HAP-1 (cell line): ENCODE data around the gene CARS1.

Experiments
- DNase-seq, 2 experiments: peaks; one replicate each; pipeline ENCODE4 v3.0.0-alpha.2; 2016 to 2020; ENCODE audit warnings: low spot score in 2 of 2
- H3K27me3 ChIP-seq: fragments of 250-450 bp; sonication (Bioruptor Pico); 2 replicates; pipeline ENCODE4 v1.5.1; 2020; ENCODE audit warnings: low read depth, mild to moderate bottlenecking, moderate library complexity
- H3K36me3 ChIP-seq: fragments of 250-450 bp; sonication (Bioruptor Pico); replicated peaks from 2 replicates; pipeline ENCODE4 v1.5.1; 2020; ENCODE audit warnings: mild to moderate bottlenecking
- H3K4me1 ChIP-seq: fragments of 250-450 bp; sonication (Bioruptor Pico); 2 replicates; pipeline ENCODE4 v1.5.1; 2020; ENCODE audit warnings: mild to moderate bottlenecking
- H3K4me3 ChIP-seq: fragments of 250-450 bp; sonication (Bioruptor Pico); 2 replicates; pipeline ENCODE4 v1.5.1; 2020; ENCODE audit warnings: mild to moderate bottlenecking, moderate library complexity
- H3K9me3 ChIP-seq: fragments of 250-450 bp; sonication (Bioruptor Pico); 2 replicates; pipeline ENCODE4 v1.5.1; 2020; ENCODE audit warnings: mild to moderate bottlenecking, moderate library complexity
- in situ Hi-C: fragments of 300-500 bp; cut with MboI; formaldehyde crosslinking; loops from 3 replicates; pipeline ENCODE4 v1.14.3; 2020; ENCODE audit warnings: low sequenced_read_pairs, inconsistent platforms, mixed read lengths

The CARS1 gene

DNA sequence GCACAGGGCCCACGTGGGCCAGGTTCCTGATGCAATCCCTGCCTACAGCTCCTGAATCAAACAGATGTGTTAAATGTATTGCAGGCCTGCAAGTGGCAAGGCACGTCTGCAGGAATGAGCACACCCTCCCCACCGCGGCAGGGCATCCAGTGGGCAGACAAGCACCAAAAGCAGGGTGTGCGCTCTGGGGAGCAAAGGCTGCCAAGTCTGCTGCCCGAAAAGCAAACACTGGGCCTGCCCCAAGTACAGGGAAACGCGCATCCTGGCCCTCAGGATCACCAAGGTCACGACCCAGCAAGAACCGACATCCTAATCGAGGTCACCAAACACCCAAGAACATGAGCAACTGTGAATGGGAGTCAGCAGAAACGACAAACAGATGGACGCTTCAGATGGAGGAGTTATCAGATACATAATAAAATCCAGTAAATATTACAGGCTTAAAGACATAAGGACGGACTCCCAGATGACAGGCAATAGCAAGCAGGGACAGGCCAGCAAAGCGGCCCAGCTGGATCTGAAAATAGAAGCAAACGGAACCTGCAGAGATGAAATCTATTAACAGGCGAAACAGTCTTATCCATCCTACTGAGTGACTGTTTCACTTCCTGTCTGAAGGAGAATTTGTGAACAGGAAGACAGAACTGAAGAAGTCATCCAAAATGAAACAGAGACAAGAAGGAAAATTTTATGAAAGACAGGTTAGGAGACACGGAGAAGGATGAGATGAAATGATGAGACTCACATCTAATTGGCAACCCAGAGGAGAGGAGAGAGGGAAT is 26.7 kb downstream of the CARS1 start:
- Histone ChIP-seq H3K36me3 (peaks cover 82% of the 10 kb centered on the region), H3K4me1 (no peaks in the 10 kb centered on the region), H3K9me3 (no peaks in the 10 kb centered on the region), H3K4me3 (no peak overlapping the region), H3K27me3 (no peaks in the 10 kb centered on the region)
- DNase-seq: no peak
- in situ Hi-C loops: no loop called here

DNA sequence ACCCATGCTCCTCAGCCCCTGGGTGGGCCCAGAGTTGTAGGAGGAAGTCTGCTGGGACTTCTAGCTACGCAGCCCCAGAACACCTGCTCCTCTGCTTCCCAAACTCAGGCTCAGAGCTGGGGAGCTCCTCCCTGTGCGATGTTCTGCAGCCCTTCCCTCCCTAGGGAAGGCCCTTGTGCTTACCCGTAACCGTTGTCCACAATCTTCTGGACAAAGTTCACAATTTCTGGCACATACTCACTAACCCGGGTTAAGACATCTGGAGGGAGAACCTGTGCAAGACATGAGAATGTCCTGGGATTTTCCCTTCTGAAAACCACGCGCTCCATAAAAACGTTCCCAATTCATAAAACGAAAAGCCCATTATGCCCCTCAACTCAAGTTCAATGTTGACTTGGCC is 28.4 kb downstream of the CARS1 start:
- H3K4me1 ChIP-seq: no peaks in the 10 kb centered on the region
- DNase-seq: no peak
- H3K36me3 ChIP-seq: peaks cover 83% of the 10 kb centered on the region
- no peaks in the 10 kb centered on the region for H3K9me3 ChIP-seq
- in situ Hi-C loops: no loop called here
- H3K4me3 ChIP-seq: no peak overlapping the region
- H3K27me3 ChIP-seq: no peaks in the 10 kb centered on the region

DNA sequence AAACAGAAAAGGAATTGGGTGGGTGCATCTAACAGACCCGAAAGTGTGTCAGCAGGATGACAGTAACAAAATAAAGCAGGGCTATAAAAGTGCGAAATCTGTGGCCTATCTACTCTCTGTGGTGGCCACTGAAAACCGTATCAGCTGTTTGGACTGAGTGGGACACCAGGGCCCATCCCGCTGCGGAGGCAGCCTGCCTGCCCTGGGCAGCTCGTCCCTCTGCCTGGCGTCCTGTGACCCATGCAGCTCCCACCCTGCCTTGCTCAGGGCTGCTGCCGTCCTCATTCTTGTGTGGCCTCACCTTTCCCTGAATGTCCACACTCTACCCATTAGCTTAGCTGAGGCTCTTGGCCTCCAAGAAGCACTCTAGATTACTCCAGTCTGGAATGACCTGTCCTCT is 30.4 kb downstream of the CARS1 start:
- DNase-seq: no peak
- peaks cover 70% of the 10 kb centered on the region for H3K36me3 ChIP-seq
- H3K27me3 ChIP-seq: no peaks in the 10 kb centered on the region
- in situ Hi-C loops: no loop called here
- H3K4me1 ChIP-seq: no peaks in the 10 kb centered on the region
- no peaks in the 10 kb centered on the region for H3K9me3 ChIP-seq
- no peak overlapping the region for H3K4me3 ChIP-seq

DNA sequence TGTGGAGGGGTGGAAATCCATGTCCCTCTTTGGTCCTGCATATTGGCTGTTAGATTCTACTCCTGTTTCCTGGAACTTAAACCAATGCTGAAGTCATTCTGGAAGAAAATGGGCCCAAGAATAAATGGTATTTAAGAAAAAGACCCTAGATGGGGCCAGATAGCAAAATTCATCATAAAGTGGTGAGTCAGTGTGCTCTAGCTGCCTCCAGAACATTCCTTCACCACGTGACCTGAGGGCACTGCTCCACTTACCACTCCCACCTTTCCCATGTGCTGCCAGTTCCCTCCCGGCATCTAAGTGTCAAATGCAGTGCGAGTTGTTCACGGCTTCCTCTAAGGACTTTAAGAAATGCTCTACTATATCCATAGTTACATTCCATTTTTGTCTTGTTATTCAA is 34.2 kb downstream of the CARS1 start:
- in situ Hi-C loops: no loop called here
- Histone ChIP-seq H3K4me3 (no peak overlapping the region), H3K9me3 (no peaks in the 10 kb centered on the region), H3K4me1 (no peaks in the 10 kb centered on the region), H3K27me3 (no peaks in the 10 kb centered on the region), H3K36me3 (peaks cover 65% of the 10 kb centered on the region)
- no peak for DNase-seq

DNA sequence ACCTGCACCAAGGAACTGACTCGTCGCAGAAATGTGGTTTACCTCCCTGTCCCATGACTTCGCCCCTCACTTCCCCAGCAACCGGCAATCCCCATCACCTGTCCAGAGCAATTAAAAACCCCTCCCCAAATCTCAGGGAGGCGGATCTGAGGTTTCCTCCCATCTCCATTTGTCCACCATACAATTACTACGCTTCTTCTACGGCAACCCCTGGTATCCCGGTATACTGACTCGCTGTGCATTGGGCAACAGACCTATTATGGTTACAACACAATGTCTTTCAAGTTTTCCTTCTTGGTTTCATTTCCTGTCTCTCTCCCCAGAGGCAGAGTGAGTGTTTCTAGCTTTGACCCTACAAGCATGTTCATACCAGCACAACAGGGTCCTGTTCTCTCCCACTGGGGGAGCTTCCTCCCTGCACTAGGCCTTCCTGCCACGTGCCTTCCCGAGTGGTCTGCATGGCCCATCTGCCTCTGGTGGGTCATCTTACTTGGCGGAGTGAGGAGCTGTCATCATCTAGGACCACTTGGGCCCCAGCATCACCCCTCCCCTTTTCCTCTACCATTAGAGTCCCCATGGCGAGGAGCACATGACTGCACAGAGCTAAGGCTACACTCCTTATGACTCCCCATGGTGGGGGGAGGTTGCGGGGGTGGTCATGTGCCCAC is 34.8 kb downstream of the CARS1 start:
- in situ Hi-C loops: no loop called here
- Histone ChIP-seq H3K4me3 (no peak overlapping the region), H3K36me3 (peaks cover 70% of the 10 kb centered on the region), H3K4me1 (no peaks in the 10 kb centered on the region), H3K27me3 (no peaks in the 10 kb centered on the region), H3K9me3 (no peaks in the 10 kb centered on the region)
- DNase-seq: no peak

DNA sequence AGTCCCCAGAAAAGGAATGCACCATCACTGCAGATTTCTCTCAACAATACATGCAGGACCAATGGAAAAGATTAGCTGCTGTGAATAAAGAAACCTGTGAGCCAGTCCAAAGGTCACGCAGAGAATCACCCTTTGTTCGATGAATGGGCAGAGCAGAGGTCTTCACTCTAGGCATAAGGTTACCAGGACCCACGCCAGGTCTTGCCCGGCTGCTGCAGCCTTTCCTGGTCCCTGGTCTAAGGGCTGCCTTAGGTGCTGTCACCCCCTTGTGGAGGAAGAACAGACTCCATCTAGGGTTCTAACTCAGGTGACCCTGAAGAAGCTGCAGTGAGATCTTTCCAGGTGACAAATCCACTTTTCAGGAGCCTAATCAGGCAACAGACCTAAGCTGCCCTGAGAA is 36.1 kb downstream of the CARS1 start:
- H3K4me3 ChIP-seq: no peak overlapping the region
- in situ Hi-C loops: no loop called here
- no peaks in the 10 kb centered on the region for H3K9me3 ChIP-seq
- H3K27me3 ChIP-seq: no peaks in the 10 kb centered on the region
- peaks cover 71% of the 10 kb centered on the region for H3K36me3 ChIP-seq
- no peaks in the 10 kb centered on the region for H3K4me1 ChIP-seq
- peak in 1 of 2 experiments; percentile 29 for DNase-seq

DNA sequence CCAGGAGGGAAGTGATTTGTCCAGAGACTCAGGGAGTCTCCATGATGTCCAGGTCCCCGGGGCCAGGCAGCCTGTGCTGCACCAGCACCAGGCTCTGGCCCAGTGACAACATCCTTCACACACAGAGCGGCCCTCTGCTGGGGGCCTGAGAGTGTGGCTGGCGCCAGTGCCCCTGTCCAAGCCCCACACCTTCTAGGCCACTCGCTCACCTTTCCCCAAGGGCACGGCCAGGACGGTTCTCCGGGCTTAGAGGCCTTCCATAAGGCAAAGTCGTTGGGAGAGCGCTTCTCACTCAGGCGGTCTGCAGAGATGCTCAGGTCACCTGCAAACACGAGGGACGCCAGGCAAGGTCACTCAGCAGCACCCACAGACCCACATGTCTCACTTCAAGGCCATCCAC is 37.2 kb downstream of the CARS1 start:
- no peaks in the 10 kb centered on the region for H3K9me3 ChIP-seq
- H3K4me1 ChIP-seq: no peaks in the 10 kb centered on the region
- no peaks in the 10 kb centered on the region for H3K27me3 ChIP-seq
- in situ Hi-C loops: no loop called here
- DNase-seq: no peak
- H3K4me3 ChIP-seq: no peak overlapping the region
- peaks cover 70% of the 10 kb centered on the region for H3K36me3 ChIP-seq

DNA sequence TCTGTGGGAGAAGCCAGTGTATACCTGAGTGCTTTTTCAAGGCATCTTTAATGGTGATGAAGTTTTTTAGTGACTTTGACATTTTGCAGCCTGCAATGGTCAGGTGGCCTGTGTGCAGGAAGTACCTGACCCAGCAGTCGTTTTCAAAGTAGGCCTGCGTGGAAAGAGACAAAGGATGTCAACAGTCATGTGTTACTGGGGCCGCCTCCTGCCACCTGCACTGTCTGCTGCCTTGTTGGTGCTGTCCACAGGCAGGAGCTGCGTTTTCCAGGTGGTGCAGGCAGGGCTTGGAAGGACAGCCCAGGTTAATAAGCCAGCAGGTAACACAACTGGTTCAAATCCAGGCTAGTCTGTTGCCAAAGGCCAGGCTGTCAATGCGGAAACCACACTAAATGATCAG is 38.6 kb downstream of the CARS1 start:
- H3K27me3 ChIP-seq: no peaks in the 10 kb centered on the region
- H3K4me1 ChIP-seq: no peaks in the 10 kb centered on the region
- H3K9me3 ChIP-seq: no peaks in the 10 kb centered on the region
- H3K36me3 ChIP-seq: peaks cover 77% of the 10 kb centered on the region
- H3K4me3 ChIP-seq: no peak overlapping the region
- in situ Hi-C loops: no loop called here
- no peak for DNase-seq

DNA sequence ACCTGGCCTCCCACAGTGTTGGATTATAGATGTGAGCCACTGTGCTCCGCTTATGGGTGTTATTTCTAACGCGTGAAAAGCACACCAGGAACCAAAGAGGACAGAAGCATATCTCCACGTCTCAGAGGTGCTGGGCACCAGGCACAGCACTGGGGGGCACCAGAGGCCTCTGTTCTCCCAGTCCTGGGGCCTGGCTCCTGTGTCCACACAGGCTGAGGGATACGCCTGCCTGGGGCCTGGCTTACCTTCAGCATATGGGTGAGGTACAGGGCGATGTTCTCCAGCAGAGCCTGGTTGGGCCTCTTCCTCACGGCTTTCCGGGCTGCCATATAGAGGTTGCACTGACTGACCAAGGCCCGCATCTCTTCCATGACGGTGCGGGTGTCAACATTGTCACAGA is 40.4 kb downstream of the CARS1 start:
- H3K4me3 ChIP-seq: no peak overlapping the region
- no peak for DNase-seq
- no peaks in the 10 kb centered on the region for H3K9me3 ChIP-seq
- H3K36me3 ChIP-seq: peaks cover 86% of the 10 kb centered on the region
- H3K4me1 ChIP-seq: no peaks in the 10 kb centered on the region
- H3K27me3 ChIP-seq: no peaks in the 10 kb centered on the region
- in situ Hi-C loops: no loop called here

DNA sequence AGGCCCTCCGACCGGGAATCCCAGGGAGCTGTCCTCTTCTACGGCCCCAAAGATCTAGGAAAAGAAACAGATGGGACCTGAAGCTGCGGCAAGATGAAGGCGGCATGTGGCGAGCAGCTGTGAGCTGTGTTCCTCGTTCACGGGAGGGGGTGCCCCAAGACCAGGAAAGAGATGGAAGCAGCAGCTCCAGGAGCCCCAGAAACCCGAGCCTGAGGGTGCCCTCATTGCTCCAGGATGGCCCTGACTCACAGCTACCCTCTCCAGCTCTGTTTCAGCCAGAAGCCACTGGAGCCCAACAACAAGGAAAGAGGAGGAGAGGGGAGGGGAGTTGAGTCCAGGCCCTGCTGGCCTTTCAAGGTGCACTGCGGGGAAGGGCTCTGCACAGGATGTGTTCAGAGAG is 41.4 kb downstream of the CARS1 start:
- no peak for DNase-seq

DNA sequence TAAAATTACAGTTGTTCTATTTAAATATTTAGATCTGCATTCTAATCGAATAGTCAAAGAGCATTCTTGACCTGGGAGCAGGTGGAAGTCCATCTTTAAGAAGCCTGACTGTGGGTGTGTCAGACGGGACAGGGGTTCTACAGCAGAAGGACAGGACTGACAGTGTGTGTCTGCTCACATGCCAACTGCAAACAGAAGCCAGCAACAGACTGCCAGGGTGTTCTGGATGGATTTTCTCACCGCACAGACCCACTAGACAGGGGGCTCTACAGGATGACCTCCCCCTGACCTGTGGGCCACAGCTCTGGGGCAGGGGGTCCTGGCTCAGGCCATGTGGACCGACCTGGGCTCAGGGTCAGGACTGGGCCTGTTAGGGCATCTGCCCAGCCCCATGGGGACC is 42.3 kb downstream of the CARS1 start:
- DNase-seq: no peak
- Histone ChIP-seq H3K4me3 (no peak overlapping the region), H3K36me3 (peaks cover 89% of the 10 kb centered on the region), H3K27me3 (no peaks in the 10 kb centered on the region), H3K4me1 (no peaks in the 10 kb centered on the region), H3K9me3 (no peaks in the 10 kb centered on the region)
- in situ Hi-C loops: no loop called here

More for the DNA sequence above, 41.4 kb downstream of the CARS1 start:
- Histone ChIP-seq H3K4me3 (no peak overlapping the region), H3K36me3 (peaks cover 89% of the 10 kb centered on the region), H3K9me3 (no peaks in the 10 kb centered on the region), H3K27me3 (no peaks in the 10 kb centered on the region), H3K4me1 (no peaks in the 10 kb centered on the region)
- in situ Hi-C loops: no loop called here

DNA sequence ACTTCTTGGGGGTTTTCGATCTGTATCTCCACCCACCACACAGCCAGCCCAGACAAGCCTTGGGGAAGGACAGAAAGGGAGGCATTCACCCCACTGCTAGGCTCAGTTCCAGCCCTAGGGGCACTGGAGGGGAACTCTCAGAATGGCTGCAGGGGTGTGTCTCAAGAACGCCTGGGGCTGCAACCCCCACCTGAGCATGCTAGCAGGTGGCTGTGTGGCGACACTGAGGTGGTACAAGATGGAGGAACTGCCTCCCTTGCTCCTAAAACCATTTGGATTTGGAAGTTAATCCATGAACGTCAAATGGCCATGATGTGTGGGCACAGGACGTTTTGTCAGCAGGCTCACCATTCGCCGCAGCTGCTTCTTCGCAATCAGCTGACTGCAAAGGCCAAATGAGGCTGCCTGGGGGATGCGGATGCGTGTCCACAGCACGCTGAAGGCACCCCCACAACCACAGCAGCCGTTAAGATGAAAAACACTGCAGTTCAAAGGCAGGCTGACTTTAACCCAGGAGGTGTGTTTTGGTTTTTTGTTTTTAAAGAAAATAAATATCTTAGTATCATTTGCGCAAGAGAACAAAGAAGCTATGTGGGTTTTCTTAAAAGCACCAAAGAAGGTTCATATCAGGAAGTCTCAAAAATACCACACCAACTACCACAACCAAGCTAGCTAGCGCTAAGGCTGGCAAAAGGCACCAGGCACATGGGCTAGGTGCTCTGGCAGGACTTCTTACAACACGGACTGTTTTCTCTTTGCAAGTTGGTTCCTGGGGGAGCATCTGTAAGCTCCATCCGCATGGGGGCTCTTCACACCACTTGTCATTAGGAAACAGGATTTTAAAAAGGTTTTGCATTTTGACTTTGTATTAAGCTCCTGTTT is 42.9 kb downstream of the CARS1 start:
- no peaks in the 10 kb centered on the region for H3K27me3 ChIP-seq
- in situ Hi-C loops: no loop called here
- no peak for DNase-seq
- no peaks in the 10 kb centered on the region for H3K4me1 ChIP-seq
- H3K4me3 ChIP-seq: no peak overlapping the region
- H3K9me3 ChIP-seq: no peaks in the 10 kb centered on the region
- peaks cover 91% of the 10 kb centered on the region for H3K36me3 ChIP-seq

DNA sequence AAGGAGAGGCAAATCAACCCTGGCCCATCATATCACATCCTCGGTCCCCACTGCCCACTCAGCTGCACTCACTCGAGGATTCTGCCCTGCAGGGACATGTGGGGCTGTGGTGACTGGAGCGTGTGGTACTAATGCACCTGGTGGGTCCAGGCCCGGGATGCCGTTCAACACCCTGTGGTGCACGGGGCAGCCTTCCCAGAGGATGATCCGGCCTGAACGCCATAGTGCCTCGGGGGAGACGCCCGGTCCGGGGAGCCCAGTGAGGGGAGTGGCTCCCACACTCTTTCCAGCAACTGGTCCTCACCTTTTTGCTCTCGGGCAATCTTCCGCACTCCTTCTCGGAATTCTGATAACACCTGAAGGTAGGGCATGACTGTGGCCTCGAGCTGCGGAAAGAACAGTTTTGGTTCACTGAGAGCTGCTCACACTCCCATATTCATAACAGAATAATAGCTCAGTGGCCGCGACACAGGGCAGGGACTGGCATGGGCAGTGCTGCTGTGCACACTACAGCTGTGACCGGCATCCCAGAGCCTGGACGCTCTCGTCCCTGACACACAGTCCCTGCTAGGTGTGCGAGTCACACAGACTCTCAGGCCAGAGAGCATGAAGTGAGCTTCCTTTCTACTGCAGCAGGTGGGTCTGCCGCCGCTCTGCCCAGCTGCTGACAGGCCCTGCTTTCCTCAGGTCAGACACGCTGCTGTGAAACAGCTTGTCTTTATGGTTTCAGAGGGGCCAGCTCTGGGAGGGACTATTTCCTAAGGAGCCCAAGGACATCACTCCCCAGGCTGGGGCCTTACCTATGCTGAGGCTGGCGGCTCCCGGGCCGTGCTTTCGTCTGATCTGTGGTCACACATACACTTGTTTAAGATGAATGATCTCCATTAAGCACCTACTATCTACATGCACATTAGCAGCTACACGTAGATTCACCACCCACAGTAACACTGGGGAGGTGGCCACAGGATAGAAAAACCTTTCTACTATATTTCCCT is 45.0 kb downstream of the CARS1 start:
- H3K9me3 ChIP-seq: no peaks in the 10 kb centered on the region
- H3K4me3 ChIP-seq: no peak overlapping the region
- in situ Hi-C loops: no loop called here
- no peaks in the 10 kb centered on the region for H3K4me1 ChIP-seq
- peaks cover 77% of the 10 kb centered on the region for H3K36me3 ChIP-seq
- DNase-seq: no peak
- no peaks in the 10 kb centered on the region for H3K27me3 ChIP-seq
